Measurements from ENCODE around the gene ZNF497. TPM values are rescaled to one million over a fixed set of nuclear protein-coding genes. Genes with fewer than 3 reads are reported as not detected.

ZNF497 gene
- 1.7 to 2.1 TPM (median 2.0 TPM) in 3 replicates for total RNA-seq (2021)
- Bru-seq, nascent RNA: percentile 31 among the genes with signal in this experiment
- long read RNA-seq, experiment 1, partial matches to known transcripts: 0 of 6 reads
- long read RNA-seq, experiment 1, other reads (novel, unspliced or antisense): 3 of 6 reads
- long read RNA-seq, experiment 2, partial matches to known transcripts: 0 of 1 reads
- long read RNA-seq, experiment 2, other reads (novel, unspliced or antisense): 0 of 1 reads
- long read RNA-seq, experiment 3: 0 reads

GRCh38 chr19:58362272-58362994 lies at the start of gene ZNF497:
Gene ZNF497, minus strand, starts transcription at chr19:58362751. Its CDS starts 5,116 bp downstream, at chr19:58357635.
- Mint-ChIP-seq H3K9me3 (no peaks in the 10 kb centered on the region), H3K36me3 (no peaks in the 10 kb centered on the region), H3K27me3 (ENCODE audit: low read depth) (no peaks in the 10 kb centered on the region), H3K4me1 (peaks cover 6% of the 10 kb centered on the region; the same call in 1 of the 2 replicates), H3K4me3 (peak within 1 kb of the TSS; percentile 94), H3K27ac (peak within 1 kb of the TSS; percentile 96)
- ChIA-PET POLR2A (interaction anchor here (0.5 to 2.9 kb wide), 12 partner anchors 11 to 97 kb away, joined by 3 to 25 read pairs (median 4); partner anchors contain the start of genes RNF225, RPS5, ZNF324B and ZSCAN22), CTCF (interaction anchor here (0.5 to 3.0 kb wide), 14 partner anchors 9 to 158 kb away, joined by 3 to 22 read pairs (median 4); partner anchors contain the start of genes ZBTB45, ZNF324B and ZSCAN22)
- DNase-seq (ENCODE audit: low spot score): peak; percentile 98
- peak; percentile 93 for ATAC-seq
- peak; percentile 77; the same call in 1 of the 2 replicates for TF ChIP-seq ARID4B (CRISPR knock-in tag; IDR thresholded peaks at IDR 0.05; ENCODE audit: borderline replicate concordance)
- no peak for TF ChIP-seq ATF6 (CRISPR knock-in tag; IDR thresholded peaks at IDR 0.05)
- TF ChIP-seq TEAD4 (CRISPR knock-in tag; IDR thresholded peaks at IDR 0.05): no peak
- peak; percentile 52; the same call in 1 of the 2 replicates for TF ChIP-seq E2F5 (CRISPR knock-in tag; IDR thresholded peaks at IDR 0.05)
- TF ChIP-seq, protein P1, sequence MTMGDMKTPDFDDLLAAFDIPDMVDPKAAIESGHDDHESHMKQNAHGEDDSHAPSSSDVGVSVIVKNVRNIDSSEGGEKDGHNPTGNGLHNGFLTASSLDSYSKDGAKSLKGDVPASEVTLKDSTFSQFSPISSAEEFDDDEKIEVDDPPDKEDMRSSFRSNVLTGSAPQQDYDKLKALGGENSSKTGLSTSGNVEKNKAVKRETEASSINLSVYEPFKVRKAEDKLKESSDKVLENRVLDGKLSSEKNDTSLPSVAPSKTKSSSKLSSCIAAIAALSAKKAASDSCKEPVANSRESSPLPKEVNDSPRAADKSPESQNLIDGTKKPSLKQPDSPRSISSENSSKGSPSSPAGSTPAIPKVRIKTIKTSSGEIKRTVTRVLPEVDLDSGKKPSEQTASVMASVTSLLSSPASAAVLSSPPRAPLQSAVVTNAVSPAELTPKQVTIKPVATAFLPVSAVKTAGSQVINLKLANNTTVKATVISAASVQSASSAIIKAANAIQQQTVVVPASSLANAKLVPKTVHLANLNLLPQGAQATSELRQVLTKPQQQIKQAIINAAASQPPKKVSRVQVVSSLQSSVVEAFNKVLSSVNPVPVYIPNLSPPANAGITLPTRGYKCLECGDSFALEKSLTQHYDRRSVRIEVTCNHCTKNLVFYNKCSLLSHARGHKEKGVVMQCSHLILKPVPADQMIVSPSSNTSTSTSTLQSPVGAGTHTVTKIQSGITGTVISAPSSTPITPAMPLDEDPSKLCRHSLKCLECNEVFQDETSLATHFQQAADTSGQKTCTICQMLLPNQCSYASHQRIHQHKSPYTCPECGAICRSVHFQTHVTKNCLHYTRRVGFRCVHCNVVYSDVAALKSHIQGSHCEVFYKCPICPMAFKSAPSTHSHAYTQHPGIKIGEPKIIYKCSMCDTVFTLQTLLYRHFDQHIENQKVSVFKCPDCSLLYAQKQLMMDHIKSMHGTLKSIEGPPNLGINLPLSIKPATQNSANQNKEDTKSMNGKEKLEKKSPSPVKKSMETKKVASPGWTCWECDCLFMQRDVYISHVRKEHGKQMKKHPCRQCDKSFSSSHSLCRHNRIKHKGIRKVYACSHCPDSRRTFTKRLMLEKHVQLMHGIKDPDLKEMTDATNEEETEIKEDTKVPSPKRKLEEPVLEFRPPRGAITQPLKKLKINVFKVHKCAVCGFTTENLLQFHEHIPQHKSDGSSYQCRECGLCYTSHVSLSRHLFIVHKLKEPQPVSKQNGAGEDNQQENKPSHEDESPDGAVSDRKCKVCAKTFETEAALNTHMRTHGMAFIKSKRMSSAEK (CRISPR knock-in tag; IDR thresholded peaks at IDR 0.05; ENCODE audit: borderline replicate concordance): no peak
- no peak for TF ChIP-seq NFATC4 (CRISPR knock-in tag; IDR thresholded peaks at IDR 0.05)
- 0 out of 2 replicates have a peak, but pooled peaks have one; percentile 43 for TF ChIP-seq ELF4 (CRISPR knock-in tag; IDR thresholded peaks at IDR 0.05; ENCODE audit: low read depth)
- TF ChIP-seq, protein P2, sequence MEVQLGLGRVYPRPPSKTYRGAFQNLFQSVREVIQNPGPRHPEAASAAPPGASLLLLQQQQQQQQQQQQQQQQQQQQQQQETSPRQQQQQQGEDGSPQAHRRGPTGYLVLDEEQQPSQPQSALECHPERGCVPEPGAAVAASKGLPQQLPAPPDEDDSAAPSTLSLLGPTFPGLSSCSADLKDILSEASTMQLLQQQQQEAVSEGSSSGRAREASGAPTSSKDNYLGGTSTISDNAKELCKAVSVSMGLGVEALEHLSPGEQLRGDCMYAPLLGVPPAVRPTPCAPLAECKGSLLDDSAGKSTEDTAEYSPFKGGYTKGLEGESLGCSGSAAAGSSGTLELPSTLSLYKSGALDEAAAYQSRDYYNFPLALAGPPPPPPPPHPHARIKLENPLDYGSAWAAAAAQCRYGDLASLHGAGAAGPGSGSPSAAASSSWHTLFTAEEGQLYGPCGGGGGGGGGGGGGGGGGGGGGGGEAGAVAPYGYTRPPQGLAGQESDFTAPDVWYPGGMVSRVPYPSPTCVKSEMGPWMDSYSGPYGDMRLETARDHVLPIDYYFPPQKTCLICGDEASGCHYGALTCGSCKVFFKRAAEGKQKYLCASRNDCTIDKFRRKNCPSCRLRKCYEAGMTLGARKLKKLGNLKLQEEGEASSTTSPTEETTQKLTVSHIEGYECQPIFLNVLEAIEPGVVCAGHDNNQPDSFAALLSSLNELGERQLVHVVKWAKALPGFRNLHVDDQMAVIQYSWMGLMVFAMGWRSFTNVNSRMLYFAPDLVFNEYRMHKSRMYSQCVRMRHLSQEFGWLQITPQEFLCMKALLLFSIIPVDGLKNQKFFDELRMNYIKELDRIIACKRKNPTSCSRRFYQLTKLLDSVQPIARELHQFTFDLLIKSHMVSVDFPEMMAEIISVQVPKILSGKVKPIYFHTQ (CRISPR knock-in tag; IDR thresholded peaks at IDR 0.05): no peak
- peak; percentile 51; the same call in 1 of the 2 replicates for TF ChIP-seq IRF1 (CRISPR knock-in tag; IDR thresholded peaks at IDR 0.05)
- TF ChIP-seq ZNF232 (CRISPR knock-in tag; IDR thresholded peaks at IDR 0.05): no peak
- TF ChIP-seq ZNF423 (CRISPR knock-in tag; IDR thresholded peaks at IDR 0.05): no peak
- peak; percentile 32 for TF ChIP-seq ETV6 (CRISPR knock-in tag; IDR thresholded peaks at IDR 0.05)
- 0 out of 2 replicates have a peak, but pooled peaks have one; percentile 26 for TF ChIP-seq ZNF317 (CRISPR knock-in tag; IDR thresholded peaks at IDR 0.05; ENCODE audit: borderline replicate concordance, low read depth)
- TF ChIP-seq TP53 (CRISPR knock-in tag; IDR thresholded peaks at IDR 0.05): 0 out of 2 replicates have a peak, but pooled peaks have one; percentile 24
- TF ChIP-seq USF2 (CRISPR knock-in tag; IDR thresholded peaks at IDR 0.05): no peak
- no peak for TF ChIP-seq SMAD3 (CRISPR knock-in tag; IDR thresholded peaks at IDR 0.05; ENCODE audit: borderline replicate concordance)
- TF ChIP-seq, protein P3, sequence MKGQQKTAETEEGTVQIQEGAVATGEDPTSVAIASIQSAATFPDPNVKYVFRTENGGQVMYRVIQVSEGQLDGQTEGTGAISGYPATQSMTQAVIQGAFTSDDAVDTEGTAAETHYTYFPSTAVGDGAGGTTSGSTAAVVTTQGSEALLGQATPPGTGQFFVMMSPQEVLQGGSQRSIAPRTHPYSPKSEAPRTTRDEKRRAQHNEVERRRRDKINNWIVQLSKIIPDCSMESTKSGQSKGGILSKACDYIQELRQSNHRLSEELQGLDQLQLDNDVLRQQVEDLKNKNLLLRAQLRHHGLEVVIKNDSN (CRISPR knock-in tag; IDR thresholded peaks at IDR 0.05): no peak
